GM23248 (cell line): ENCODE measurements around the gene CDH4. TPM values are rescaled to one million over a fixed set of nuclear protein-coding genes. Genes with fewer than 3 reads are reported as not detected.

Source experiments
- DNase-seq: peaks from one replicate; pipeline ENCODE4 v3.0.0-alpha.2; 2015
- H2AFZ ChIP-seq: fragments of 200-600 bp; sonication (generic); 2 replicates; pipeline ENCODE4 v1.6.1; 2016; ENCODE audit warnings: antibody characterized with exemption
- H3F3A ChIP-seq: fragments of 200-600 bp; sonication (generic); 2 replicates; pipeline ENCODE4 v1.6.1; 2016; ENCODE audit warnings: mild to moderate bottlenecking, antibody characterized with exemption, mixed run types; ENCODE audit not compliant: insufficient read depth
- H3K27ac ChIP-seq: fragments of 200-600 bp; sonication (generic); 2 replicates; pipeline ENCODE4 v1.5.1; 2016; ENCODE audit warnings: mild to moderate bottlenecking
- H3K27me3 ChIP-seq: fragments of 200-600 bp; sonication (generic); replicated peaks from 2 replicates; pipeline ENCODE4 v1.6.1; 2016; ENCODE audit warnings: mild to moderate bottlenecking; ENCODE audit not compliant: insufficient read depth
- H3K36me3 ChIP-seq: fragments of 200-600 bp; sonication (generic); 2 replicates; pipeline ENCODE4 v1.6.1; 2016; ENCODE audit warnings: low read depth, mild to moderate bottlenecking
- H3K4me1 ChIP-seq: fragments of 200-600 bp; sonication (generic); 2 replicates; pipeline ENCODE4 v1.6.1; 2016; ENCODE audit warnings: mild to moderate bottlenecking; ENCODE audit not compliant: insufficient read depth
- H3K4me2 ChIP-seq: fragments of 200-600 bp; sonication (generic); one replicate; pipeline ENCODE4 v1.6.1; 2016; ENCODE audit warnings: mild to moderate bottlenecking; ENCODE audit not compliant: unreplicated experiment
- H3K4me3 ChIP-seq: fragments of 200-600 bp; sonication (generic); 2 replicates; pipeline ENCODE4 v1.5.1; 2016; ENCODE audit warnings: mild to moderate bottlenecking
- H3K79me2 ChIP-seq: fragments of 200-600 bp; sonication (generic); 2 replicates; pipeline ENCODE4 v1.6.1; 2016; ENCODE audit warnings: mild to moderate bottlenecking; ENCODE audit not compliant: insufficient read depth
- H3K9ac ChIP-seq: fragments of 200-600 bp; sonication (generic); 2 replicates; pipeline ENCODE4 v1.6.1; 2016; ENCODE audit warnings: mild to moderate bottlenecking
- H3K9me2 ChIP-seq: fragments of 200-600 bp; sonication (generic); 2 replicates; pipeline ENCODE4 v1.6.1; 2016; ENCODE audit warnings: mixed run types, mild to moderate bottlenecking, moderate library complexity; ENCODE audit not compliant: insufficient read depth
- H3K9me3 ChIP-seq: fragments of 200-600 bp; sonication (generic); one replicate; pipeline ENCODE4 v1.6.1; 2017; ENCODE audit warnings: low read depth
- H4K20me1 ChIP-seq: fragments of 200-600 bp; sonication (generic); 2 replicates; pipeline ENCODE4 v1.6.0; 2016; ENCODE audit not compliant: insufficient read depth
- EZH2 ChIP-seq: fragments of 200-600 bp; sonication (generic); IDR thresholded peaks from 2 replicates; pipeline ENCODE4 v1.6.1; 2018; ENCODE audit warnings: antibody characterized with exemption, mild to moderate bottlenecking; ENCODE audit not compliant: insufficient read depth, poor library complexity, severe bottlenecking
- EZH2phosphoT487 ChIP-seq: fragments of 200-600 bp; sonication (generic); IDR thresholded peaks from 2 replicates; pipeline ENCODE4 v1.6.1; 2018; ENCODE audit warnings: antibody characterized with exemption, moderate library complexity, mild to moderate bottlenecking, low read depth; ENCODE audit not compliant: insufficient read depth
- WGBS, 2 experiments: methylation state at CpG; one replicate each; pipeline ENCODE4 v1.1.6; 2015 to 2017; ENCODE audit warnings: low lambda C conversion rate in 2 of 2, low coverage in 1 of 2; ENCODE audit errors: missing lambda C conversion rate in 2 of 2; 5-methylcytosine and 5-hydroxymethylcytosine counted together
- in situ Hi-C: fragments of 300-500 bp; cut with MboI; formaldehyde crosslinking; loops from 2 replicates; pipeline ENCODE4 v1.15.0; 2020
- polyA plus RNA-seq: library from polyadenylated mRNA; unstranded; fragments of >200 nt; fragmentation: Nextera tagmentation; extraction: Ambion mirVana; gene quantifications from 2 replicates; pipeline ENCODE4 v1.2.1, GENCODE V29; 2016
- total RNA-seq: library from RNA; depleted of rRNA; stranded (reverse); fragments of >200 nt; shearing (Covaris generic); gene quantifications from 2 replicates; pipeline ENCODE4 v1.2.3, GENCODE V29; 2014

Gene CDH4
- total and polyA plus RNA-seq, 2 experiments from 2014 or later, result 1.1 to 3.9 TPM

- H3K9me2 ChIP-seq, result no peaks in the 10 kb centered on the region
- no peak overlapping the region for H3K9ac ChIP-seq
- H3K4me1 ChIP-seq, result no peaks in the 10 kb centered on the region
- WGBS, 2 experiments, result 34 to 44% methylated on average over 13 of the region's 13 CpGs
- DNase-seq, result no peak
- no peaks in the 10 kb centered on the region for H3K9me3 ChIP-seq
- no peak for TF ChIP-seq EZH2
- TF ChIP-seq EZH2phosphoT487, result no peak
- no peak overlapping the region for H3K27ac ChIP-seq
- H2AFZ ChIP-seq, result no peak overlapping the region
- no peaks in the 10 kb centered on the region for H3F3A ChIP-seq
- no peak overlapping the region for H3K4me2 ChIP-seq
- no peaks in the 10 kb centered on the region for H4K20me1 ChIP-seq
- H3K36me3 ChIP-seq, result no peaks in the 10 kb centered on the region
- in situ Hi-C loops, result no loop called here
- peaks cover 28% of the 10 kb centered on the region for H3K27me3 ChIP-seq
- no peak overlapping the region for H3K4me3 ChIP-seq
- H3K79me2 ChIP-seq, result no peaks in the 10 kb centered on the region
Measured at GRCh38 chr20:61800359-61801064, 548.5 kb downstream of the CDH4 start.

- no peaks in the 10 kb centered on the region for H3F3A ChIP-seq
- no peaks in the 10 kb centered on the region for H3K4me1 ChIP-seq
- no peak for DNase-seq
- in situ Hi-C loops, result no loop called here
- no peak overlapping the region for H3K27ac ChIP-seq
- TF ChIP-seq EZH2phosphoT487 (no peak), EZH2 (no peak)
- no peak overlapping the region for H3K9ac ChIP-seq
- no peaks in the 10 kb centered on the region for H3K36me3 ChIP-seq
- no peaks in the 10 kb centered on the region for H3K9me3 ChIP-seq
- H3K4me2 ChIP-seq, result no peak overlapping the region
- H3K27me3 ChIP-seq, result peaks cover 28% of the 10 kb centered on the region
- no peaks in the 10 kb centered on the region for H3K9me2 ChIP-seq
- no peaks in the 10 kb centered on the region for H4K20me1 ChIP-seq
- no peak overlapping the region for H2AFZ ChIP-seq
- H3K79me2 ChIP-seq, result no peaks in the 10 kb centered on the region
- no peak overlapping the region for H3K4me3 ChIP-seq
- 45 to 57% methylated on average over 9 of the region's 9 CpGs for WGBS, 2 experiments
Measured at GRCh38 chr20:61801065-61801360, 549.0 kb downstream of the CDH4 start.

GRCh38 chr20:61801428-61801827, 549.4 kb downstream of the CDH4 start:
- Histone ChIP-seq H3K4me1 (no peaks in the 10 kb centered on the region), H3K9me3 (no peaks in the 10 kb centered on the region), H3F3A (no peaks in the 10 kb centered on the region), H3K27me3 (peaks cover 28% of the 10 kb centered on the region), H3K27ac (no peak overlapping the region), H4K20me1 (no peaks in the 10 kb centered on the region), H3K36me3 (no peaks in the 10 kb centered on the region), H2AFZ (no peak overlapping the region), H3K79me2 (no peaks in the 10 kb centered on the region), H3K4me2 (no peak overlapping the region), H3K9ac (no peak overlapping the region), H3K4me3 (no peak overlapping the region), H3K9me2 (no peaks in the 10 kb centered on the region)
- in situ Hi-C loops, result no loop called here
- DNase-seq, result no peak
- no peak for TF ChIP-seq EZH2phosphoT487
- no peak for TF ChIP-seq EZH2
- WGBS, 2 experiments, result 28 to 29% methylated on average over 4 of the region's 4 CpGs

DNA sequence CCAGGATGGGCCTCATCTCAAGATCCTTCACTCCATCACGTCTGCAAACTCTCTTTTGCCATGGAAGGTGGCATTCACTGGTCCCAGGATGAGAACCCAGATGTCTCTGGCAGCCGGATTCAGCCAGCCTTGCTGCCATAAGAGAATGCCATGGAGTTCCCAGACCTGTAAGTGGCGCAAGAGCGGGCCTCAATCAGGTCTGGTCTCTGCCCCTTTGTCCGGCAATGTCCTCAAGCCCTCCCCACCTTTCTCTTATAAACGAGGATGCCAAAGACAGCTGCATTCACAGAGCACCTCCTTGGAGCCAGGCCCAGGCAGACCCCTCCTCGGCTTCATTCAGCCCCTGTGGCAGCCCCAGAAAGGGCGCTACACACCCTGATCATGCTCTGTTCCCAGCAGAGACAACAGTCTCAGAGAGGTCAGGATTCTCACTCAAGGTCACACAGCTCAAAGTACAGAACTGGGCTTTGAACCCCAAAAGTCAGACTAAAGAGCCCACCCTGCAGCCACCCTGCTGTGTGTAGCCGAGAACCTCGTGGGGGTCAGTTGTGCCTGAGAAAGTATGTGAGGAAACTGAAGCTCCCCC, 549.9 kb downstream of the CDH4 start:
- Histone ChIP-seq H3F3A (no peaks in the 10 kb centered on the region), H3K9ac (no peak overlapping the region), H4K20me1 (no peaks in the 10 kb centered on the region), H3K9me3 (no peaks in the 10 kb centered on the region), H3K36me3 (no peaks in the 10 kb centered on the region), H3K27me3 (peaks cover 28% of the 10 kb centered on the region), H3K4me1 (no peaks in the 10 kb centered on the region), H3K27ac (no peak overlapping the region), H3K4me3 (no peak overlapping the region), H3K79me2 (no peaks in the 10 kb centered on the region), H3K9me2 (no peaks in the 10 kb centered on the region), H2AFZ (no peak overlapping the region), H3K4me2 (no peak overlapping the region)
- no peak for TF ChIP-seq EZH2
- TF ChIP-seq EZH2phosphoT487, result no peak
- no peak for DNase-seq
- 48 to 60% methylated on average over 10 of the region's 10 CpGs for WGBS, 2 experiments
- in situ Hi-C loops, result no loop called here
